ENCODE measurements around the gene PSD4.

Gene PSD4

GRCh38 chr2:113190871-113191270, 17.1 kb downstream of the PSD4 start:
- POLR2A ChIA-PET = no interaction called here
- DNase-seq (ENCODE audit: extremely low spot score) = no peak
- TF ChIP-seq HDGF (IDR thresholded peaks at IDR 0.05; ENCODE audit: borderline replicate concordance) = no peak
- no peak for TF ChIP-seq ZNF384 (IDR thresholded peaks at IDR 0.05)
- TF ChIP-seq NFRKB (IDR thresholded peaks at IDR 0.05) = no peak
- TF ChIP-seq FOXM1 (IDR thresholded peaks at IDR 0.05; ENCODE audit: borderline replicate concordance) = no peak
- no peak for TF ChIP-seq SUZ12 (IDR thresholded peaks at IDR 0.05)
- no peak for TF ChIP-seq FOXK2 (IDR thresholded peaks at IDR 0.05)
- no peak for TF ChIP-seq ARNT (IDR thresholded peaks at IDR 0.05)
- TF ChIP-seq FOXA1 (IDR thresholded peaks at IDR 0.05) = no peak
- no peak for TF ChIP-seq PKNOX1 (IDR thresholded peaks at IDR 0.05)
- no peak for TF ChIP-seq CTBP1 (IDR thresholded peaks at IDR 0.05; ENCODE audit: borderline replicate concordance)
- TF ChIP-seq SP1 (IDR thresholded peaks at IDR 0.05) = no peak
- TF ChIP-seq L3MBTL2 (conservative IDR thresholded peaks at IDR 0.05) = no peak
- CTCF ChIA-PET = interaction anchor here (1.2 to 1.5 kb wide), 2 partner anchors 8 to 53 kb away, joined by 5 to 6 read pairs; no protein-coding TSS in a partner anchor

- ChIA-PET CTCF (interaction anchor here (0.7 to 1.6 kb wide), 2 partner anchors 11 to 112 kb away, joined by 3 to 7 read pairs; no protein-coding TSS in a partner anchor), POLR2A (interaction anchor here (0.7 kb wide), 1 partner anchor 36 kb away, joined by 3 read pairs; no protein-coding TSS in a partner anchor)
- DNase-seq (ENCODE audit: extremely low spot score) = no peak
- TF ChIP-seq PKNOX1 (IDR thresholded peaks at IDR 0.05) = no peak
- TF ChIP-seq HDGF (IDR thresholded peaks at IDR 0.05; ENCODE audit: borderline replicate concordance) = no peak
- TF ChIP-seq L3MBTL2 (conservative IDR thresholded peaks at IDR 0.05) = no peak
- no peak for TF ChIP-seq ELF4 (IDR thresholded peaks at IDR 0.05)
- no peak for TF ChIP-seq NFRKB (IDR thresholded peaks at IDR 0.05)
- no peak for TF ChIP-seq ZNF384 (IDR thresholded peaks at IDR 0.05)
- no peak for TF ChIP-seq FOXA1 (IDR thresholded peaks at IDR 0.05)
- no peak for TF ChIP-seq SUZ12 (IDR thresholded peaks at IDR 0.05)
- no peak for TF ChIP-seq FOXK2 (IDR thresholded peaks at IDR 0.05)
- no peak for TF ChIP-seq FOXM1 (IDR thresholded peaks at IDR 0.05; ENCODE audit: borderline replicate concordance)
- TF ChIP-seq LEF1 (IDR thresholded peaks at IDR 0.05; ENCODE audit: borderline replicate concordance) = no peak
- TF ChIP-seq ARNT (IDR thresholded peaks at IDR 0.05) = no peak
- TF ChIP-seq BHLHE40 (IDR thresholded peaks at IDR 0.05; ENCODE audit: borderline replicate concordance) = no peak
- no peak for TF ChIP-seq CTBP1 (IDR thresholded peaks at IDR 0.05; ENCODE audit: borderline replicate concordance)
- TF ChIP-seq TARDBP (IDR thresholded peaks at IDR 0.05) = no peak
- no peak for TF ChIP-seq SP1 (IDR thresholded peaks at IDR 0.05)
Observed at GRCh38 chr2:113192459-113193100, 18.8 kb downstream of the PSD4 start.

GRCh38 chr2:113195923-113196501, 22.2 kb downstream of the PSD4 start:
- no peak for DNase-seq (ENCODE audit: extremely low spot score)
- ChIA-PET CTCF (interaction anchor here (5.5 kb wide), 1 partner anchor 59 kb away, joined by 62 read pairs; no protein-coding TSS in a partner anchor), POLR2A (no interaction called here)
- TF ChIP-seq ELF4 (IDR thresholded peaks at IDR 0.05) (no peak), FOXK2 (IDR thresholded peaks at IDR 0.05) (no peak), CTBP1 (IDR thresholded peaks at IDR 0.05; ENCODE audit: borderline replicate concordance) (no peak), NFRKB (IDR thresholded peaks at IDR 0.05) (no peak), ARNT (IDR thresholded peaks at IDR 0.05) (no peak), LEF1 (IDR thresholded peaks at IDR 0.05; ENCODE audit: borderline replicate concordance) (no peak), ZNF384 (IDR thresholded peaks at IDR 0.05) (no peak), L3MBTL2 (conservative IDR thresholded peaks at IDR 0.05) (no peak), BHLHE40 (IDR thresholded peaks at IDR 0.05; ENCODE audit: borderline replicate concordance) (no peak), HDGF (IDR thresholded peaks at IDR 0.05; ENCODE audit: borderline replicate concordance) (no peak), TARDBP (IDR thresholded peaks at IDR 0.05) (no peak)

GRCh38 chr2:113196839-113197238, 23.1 kb downstream of the PSD4 start:
- POLR2A ChIA-PET = interaction anchor here (0.9 kb wide), 1 partner anchor 22 kb away, joined by 4 read pairs; no protein-coding TSS in a partner anchor
- CTCF ChIA-PET = interaction anchor here (0.5 to 5.5 kb wide), 3 partner anchors 24 to 117 kb away, joined by 3 to 62 read pairs (median 6); no protein-coding TSS in a partner anchor
- DNase-seq (ENCODE audit: extremely low spot score) = no peak
- no peak for TF ChIP-seq FOXK2 (IDR thresholded peaks at IDR 0.05)
- no peak for TF ChIP-seq CTBP1 (IDR thresholded peaks at IDR 0.05; ENCODE audit: borderline replicate concordance)
- TF ChIP-seq ELF4 (IDR thresholded peaks at IDR 0.05) = no peak
- no peak for TF ChIP-seq BHLHE40 (IDR thresholded peaks at IDR 0.05; ENCODE audit: borderline replicate concordance)
- TF ChIP-seq ZNF384 (IDR thresholded peaks at IDR 0.05) = no peak
- no peak for TF ChIP-seq PKNOX1 (IDR thresholded peaks at IDR 0.05)
- no peak for TF ChIP-seq L3MBTL2 (conservative IDR thresholded peaks at IDR 0.05)
- no peak for TF ChIP-seq LEF1 (IDR thresholded peaks at IDR 0.05; ENCODE audit: borderline replicate concordance)
- TF ChIP-seq ARNT (IDR thresholded peaks at IDR 0.05) = no peak
- no peak for TF ChIP-seq SUZ12 (IDR thresholded peaks at IDR 0.05)
- no peak for TF ChIP-seq FOXA1 (IDR thresholded peaks at IDR 0.05)
- no peak for TF ChIP-seq NFRKB (IDR thresholded peaks at IDR 0.05)
- TF ChIP-seq FOXM1 (IDR thresholded peaks at IDR 0.05; ENCODE audit: borderline replicate concordance) = no peak
- no peak for TF ChIP-seq HDGF (IDR thresholded peaks at IDR 0.05; ENCODE audit: borderline replicate concordance)
- no peak for TF ChIP-seq SP1 (IDR thresholded peaks at IDR 0.05)
- no peak for TF ChIP-seq TARDBP (IDR thresholded peaks at IDR 0.05)

GRCh38 chr2:113197347-113198047, 23.7 kb downstream of the PSD4 start:
- CTCF ChIA-PET = interaction anchor here (0.5 to 5.5 kb wide), 6 partner anchors 19 to 117 kb away, joined by 3 to 62 read pairs (median 11); partner anchors contain the start of gene PSD4
- TF ChIP-seq LEF1 (IDR thresholded peaks at IDR 0.05; ENCODE audit: borderline replicate concordance) = no peak
- no peak for TF ChIP-seq L3MBTL2 (conservative IDR thresholded peaks at IDR 0.05)
- TF ChIP-seq ZNF384 (IDR thresholded peaks at IDR 0.05) = no peak
- TF ChIP-seq CTBP1 (IDR thresholded peaks at IDR 0.05; ENCODE audit: borderline replicate concordance) = no peak
- TF ChIP-seq PKNOX1 (IDR thresholded peaks at IDR 0.05) = no peak
- TF ChIP-seq ARNT (IDR thresholded peaks at IDR 0.05) = no peak
- no peak for DNase-seq (ENCODE audit: extremely low spot score)
- POLR2A ChIA-PET = interaction anchor here (0.9 to 1.8 kb wide), 2 partner anchors 23 kb away, joined by 4 to 7 read pairs; partner anchors contain the start of gene PSD4
